MV-4-11 (cell line): Measurements from ENCODE around the gene GCLM.
"Not testable (repeated sequence)": the region's sequence is repeated elsewhere in the genome, so short reads cannot be mapped to it uniquely, and the experiment has no call there.

Experiments
- DNase-seq: peaks from one replicate; lab custom pipeline; 2025; lab: John Stamatoyannopoulos, UW

Gene GCLM

GRCh38 chr1:93888900-93889299, 20.3 kb downstream of the GCLM start:
- DNase-seq: no peak

GRCh38 chr1:93882269-93882668, 27.0 kb downstream of the GCLM start:
- no peak for DNase-seq

GRCh38 chr1:93880731-93881130, 28.5 kb downstream of the GCLM start:
- DNase-seq: no peak

GRCh38 chr1:93878889-93879586, 30.2 kb downstream of the GCLM start, which contains the start of gene DNTTIP2:
Gene DNTTIP2 (minus strand): TSS chr1:93879206. CDS start chr1:93879148, 58 bp downstream.
- peak; percentile 87 for DNase-seq

- peak; percentile 45 for DNase-seq
These were observed 30.7 kb downstream of the GCLM start for GRCh38 chr1:93878501-93878888.

GRCh38 chr1:93877529-93877928, 31.7 kb downstream of the GCLM start:
- DNase-seq: no peak

- DNase-seq: no peak
These were observed 33.0 kb downstream of the GCLM start for GRCh38 chr1:93876244-93876643.

- peak; percentile 15 for DNase-seq
These were observed 35.1 kb downstream of the GCLM start for GRCh38 chr1:93874025-93874651.

GRCh38 chr1:93871366-93871765, 37.9 kb downstream of the GCLM start:
- DNase-seq: no peak

- DNase-seq: no peak
These were observed 39.6 kb downstream of the GCLM start for GRCh38 chr1:93869653-93870052.

- not testable (repeated sequence) for DNase-seq
These were observed 40.7 kb downstream of the GCLM start for GRCh38 chr1:93868492-93868891.

GRCh38 chr1:93865253-93865652, 44.0 kb downstream of the GCLM start:
- DNase-seq: no peak

- DNase-seq: no peak
These were observed 45.1 kb downstream of the GCLM start for GRCh38 chr1:93864175-93864574.

- not testable (repeated sequence) for DNase-seq
These were observed 51.6 kb downstream of the GCLM start for GRCh38 chr1:93857653-93858052.

GRCh38 chr1:93855983-93856382, 53.2 kb downstream of the GCLM start:
- not testable (repeated sequence) for DNase-seq

- DNase-seq: no peak
These were observed 55.3 kb downstream of the GCLM start for GRCh38 chr1:93853940-93854339.

- no peak for DNase-seq
These were observed 57.4 kb downstream of the GCLM start for GRCh38 chr1:93851878-93852277.

GRCh38 chr1:93851327-93851712, 57.9 kb downstream of the GCLM start:
- DNase-seq: no peak

GRCh38 chr1:93850687-93851326, 58.4 kb downstream of the GCLM start:
- peak; percentile 43 for DNase-seq

GRCh38 chr1:93848350-93848883, 60.8 kb downstream of the GCLM start:
- DNase-seq: no peak

- peak; percentile 73 for DNase-seq
These were observed 61.4 kb downstream of the GCLM start for GRCh38 chr1:93847811-93848288.

- DNase-seq: peak; percentile 81
These were observed 62.0 kb downstream of the GCLM start for GRCh38 chr1:93846992-93847810.
